MM.1S (cell line): ENCODE data around the gene GPHN.

Experiments
- DNase-seq: peaks from one replicate; pipeline ENCODE4 v3.0.0-alpha.2; 2015
- H2AFZ ChIP-seq: fragments of 300-600 bp; sonication (generic); 2 replicates; pipeline ENCODE4 v1.6.0; 2016; ENCODE audit warnings: antibody characterized with exemption, low read length
- H3F3A ChIP-seq: fragments of 300-600 bp; sonication (generic); 2 replicates; pipeline ENCODE4 v1.6.1; 2016; ENCODE audit warnings: mild to moderate bottlenecking, antibody characterized with exemption, low read length, moderate library complexity, mixed read lengths; ENCODE audit not compliant: insufficient read depth
- H3K27ac ChIP-seq: fragments of 300-600 bp; sonication (generic); 2 replicates; pipeline ENCODE4 v1.5.1; 2016; ENCODE audit warnings: mild to moderate bottlenecking, low read length
- H3K27me3 ChIP-seq: fragments of 300-600 bp; sonication (generic); replicated peaks from 2 replicates; pipeline ENCODE4 v1.6.0; 2016; ENCODE audit warnings: low read length; ENCODE audit not compliant: insufficient read depth
- H3K36me3 ChIP-seq: fragments of 300-600 bp; sonication (generic); replicated peaks from 2 replicates; pipeline ENCODE4 v1.6.1; 2016; ENCODE audit warnings: mild to moderate bottlenecking, low read length, mixed read lengths; ENCODE audit not compliant: insufficient read depth
- H3K4me1 ChIP-seq: fragments of 300-600 bp; sonication (generic); 2 replicates; pipeline ENCODE4 v1.6.1; 2016; ENCODE audit warnings: low read length, mixed read lengths
- H3K4me2 ChIP-seq: fragments of 300-600 bp; sonication (generic); 2 replicates; pipeline ENCODE4 v1.6.0; 2016; ENCODE audit warnings: low read depth, low read length
- H3K4me3 ChIP-seq: fragments of 300-600 bp; sonication (generic); 2 replicates; pipeline ENCODE4 v1.5.1; 2016; ENCODE audit warnings: low read length, mixed read lengths
- H3K79me2 ChIP-seq: fragments of 300-600 bp; sonication (generic); 2 replicates; pipeline ENCODE4 v1.6.1; 2016; ENCODE audit warnings: mixed run types, low read length, mixed read lengths
- H3K9ac ChIP-seq: fragments of 300-600 bp; sonication (generic); 2 replicates; pipeline ENCODE4 v1.6.1; 2016; ENCODE audit warnings: low read length, mixed read lengths
- H3K9me2 ChIP-seq: fragments of 300-600 bp; sonication (generic); replicated peaks from 2 replicates; pipeline ENCODE4 v1.6.1; 2016; ENCODE audit warnings: mild to moderate bottlenecking, low read length, mixed read lengths; ENCODE audit not compliant: insufficient read depth
- H3K9me3 ChIP-seq: fragments of 300-600 bp; sonication (generic); replicated peaks from 2 replicates; pipeline ENCODE4 v1.6.1; 2016; ENCODE audit warnings: mild to moderate bottlenecking, low read length, mixed read lengths; ENCODE audit not compliant: insufficient read depth
- H4K20me1 ChIP-seq: fragments of 300-600 bp; sonication (generic); 2 replicates; pipeline ENCODE4 v1.6.1; 2016; ENCODE audit warnings: mild to moderate bottlenecking, low read length, moderate library complexity, mixed read lengths; ENCODE audit not compliant: insufficient read depth
- CTCF ChIP-seq: fragments of 300-600 bp; sonication (generic); IDR thresholded peaks from 2 replicates; pipeline ENCODE4 v1.5.1; 2016; ENCODE audit warnings: antibody characterized with exemption, low read length, mixed read lengths
- EZH2 ChIP-seq: fragments of 300-600 bp; sonication (generic); optimal IDR thresholded peaks from 2 replicates; pipeline ENCODE3; 2017; ENCODE audit warnings: low read depth, mild to moderate bottlenecking, antibody characterized with exemption, low read length, mixed read lengths
- EZH2phosphoT487 ChIP-seq: fragments of 300-600 bp; sonication (generic); IDR thresholded peaks from 2 replicates; pipeline ENCODE4 v1.6.1; 2018; ENCODE audit warnings: antibody characterized with exemption, low read length

The GPHN gene

DNA sequence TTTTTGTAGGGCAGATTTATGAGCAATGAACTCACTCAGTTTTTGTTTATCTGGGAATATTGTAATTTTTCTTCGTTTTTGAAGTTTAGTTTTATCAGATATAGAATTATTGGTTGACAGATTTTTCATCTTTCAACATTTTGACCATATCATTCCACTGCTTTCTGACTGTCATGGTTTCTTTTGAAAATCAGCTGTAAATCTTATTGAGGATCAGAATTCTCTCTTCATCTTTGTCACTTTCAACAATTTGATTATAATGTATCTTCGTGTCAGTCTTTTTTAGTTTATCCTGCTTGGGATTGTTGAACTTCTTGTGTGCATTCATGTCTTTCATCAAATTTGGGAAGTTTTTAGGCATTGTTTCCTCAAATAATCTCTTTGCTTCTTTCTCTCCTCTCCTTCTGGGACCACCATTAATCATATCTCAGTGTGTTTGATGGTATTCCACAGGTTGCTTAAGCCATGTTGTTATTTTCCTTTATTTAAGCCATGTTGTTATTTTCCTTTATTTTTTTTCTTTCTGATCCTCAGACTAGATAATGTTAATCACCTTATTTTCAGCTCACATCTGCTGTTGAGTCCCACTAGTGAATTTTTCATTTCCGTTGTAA lies 451.6 kb downstream of the GPHN start:
- Histone ChIP-seq H3K4me1 (no peaks in the 10 kb centered on the region), H3K27ac (no peak overlapping the region), H3K79me2 (no peaks in the 10 kb centered on the region), H3K4me2 (no peak overlapping the region), H3K4me3 (no peak overlapping the region), H2AFZ (no peak overlapping the region), H3K9me3 (no peaks in the 10 kb centered on the region), H3K27me3 (no peaks in the 10 kb centered on the region), H4K20me1 (no peaks in the 10 kb centered on the region), H3K9ac (no peak overlapping the region), H3F3A (no peaks in the 10 kb centered on the region), H3K9me2 (no peaks in the 10 kb centered on the region), H3K36me3 (no peaks in the 10 kb centered on the region)
- no peak for DNase-seq
- TF ChIP-seq EZH2phosphoT487 (no peak), CTCF (no peak), EZH2 (no peak)

DNA sequence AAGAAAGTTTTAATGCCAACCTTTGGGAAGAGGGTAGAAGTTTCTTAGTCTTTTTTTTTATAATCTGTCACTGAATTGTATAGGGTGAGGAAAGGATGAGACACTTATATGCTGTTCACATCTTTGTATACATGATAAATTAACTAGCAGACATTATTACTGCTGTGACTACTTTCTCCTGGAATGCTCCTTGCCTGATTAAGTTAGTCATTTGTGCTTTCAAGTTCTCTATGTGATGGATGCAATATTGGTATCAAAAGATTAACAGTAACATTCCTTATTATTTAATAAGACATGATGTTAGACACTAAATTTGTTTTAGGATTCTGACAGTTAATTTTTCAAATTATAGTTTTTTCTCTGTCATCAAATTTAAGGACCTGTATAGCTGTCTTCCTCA lies 457.9 kb downstream of the GPHN start:
- DNase-seq = no peak
- Histone ChIP-seq H3K27me3 (no peaks in the 10 kb centered on the region), H4K20me1 (no peaks in the 10 kb centered on the region), H3K27ac (no peak overlapping the region), H3K4me1 (no peaks in the 10 kb centered on the region), H2AFZ (no peak overlapping the region), H3K4me2 (no peak overlapping the region), H3K9me3 (no peaks in the 10 kb centered on the region), H3K4me3 (no peak overlapping the region), H3K9ac (no peak overlapping the region), H3F3A (no peaks in the 10 kb centered on the region), H3K9me2 (no peaks in the 10 kb centered on the region), H3K36me3 (no peaks in the 10 kb centered on the region), H3K79me2 (no peaks in the 10 kb centered on the region)
- TF ChIP-seq EZH2 (no peak), CTCF (no peak), EZH2phosphoT487 (no peak)

- H3K4me2 ChIP-seq = no peak overlapping the region
- no peaks in the 10 kb centered on the region for H3F3A ChIP-seq
- no peaks in the 10 kb centered on the region for H4K20me1 ChIP-seq
- H3K4me3 ChIP-seq = no peak overlapping the region
- H3K9me3 ChIP-seq = no peaks in the 10 kb centered on the region
- DNase-seq = no peak
- no peak overlapping the region for H3K27ac ChIP-seq
- H2AFZ ChIP-seq = no peak overlapping the region
- H3K36me3 ChIP-seq = no peaks in the 10 kb centered on the region
- H3K4me1 ChIP-seq = no peaks in the 10 kb centered on the region
- no peak overlapping the region for H3K9ac ChIP-seq
- TF ChIP-seq CTCF (no peak), EZH2phosphoT487 (no peak), EZH2 (no peak)
- H3K9me2 ChIP-seq = no peaks in the 10 kb centered on the region
- no peaks in the 10 kb centered on the region for H3K79me2 ChIP-seq
- no peaks in the 10 kb centered on the region for H3K27me3 ChIP-seq
These were observed 464.5 kb downstream of the GPHN start for GRCh38 chr14:66972469-66972868.
